GM18511 (cell line): ENCODE results near the gene LSM14A.
"Not testable (repeated sequence)": the region's sequence is repeated elsewhere in the genome, so short reads cannot be mapped to it uniquely, and the experiment has no call there.

ENCODE experiments used
- ATAC-seq: cut with Tn5 transposase; IDR thresholded peaks from one replicate; pipeline ENCODE4 v1.9.1; 2021; ENCODE audit warnings: mild to moderate bottlenecking, moderate library complexity; ENCODE audit not compliant: unreplicated experiment

Gene LSM14A

GRCh38 chr19:34189199-34189916, 17.1 kb downstream of the LSM14A start:
- no peak for ATAC-seq

GRCh38 chr19:34189917-34190425, 17.7 kb downstream of the LSM14A start:
- no peak for ATAC-seq

DNA sequence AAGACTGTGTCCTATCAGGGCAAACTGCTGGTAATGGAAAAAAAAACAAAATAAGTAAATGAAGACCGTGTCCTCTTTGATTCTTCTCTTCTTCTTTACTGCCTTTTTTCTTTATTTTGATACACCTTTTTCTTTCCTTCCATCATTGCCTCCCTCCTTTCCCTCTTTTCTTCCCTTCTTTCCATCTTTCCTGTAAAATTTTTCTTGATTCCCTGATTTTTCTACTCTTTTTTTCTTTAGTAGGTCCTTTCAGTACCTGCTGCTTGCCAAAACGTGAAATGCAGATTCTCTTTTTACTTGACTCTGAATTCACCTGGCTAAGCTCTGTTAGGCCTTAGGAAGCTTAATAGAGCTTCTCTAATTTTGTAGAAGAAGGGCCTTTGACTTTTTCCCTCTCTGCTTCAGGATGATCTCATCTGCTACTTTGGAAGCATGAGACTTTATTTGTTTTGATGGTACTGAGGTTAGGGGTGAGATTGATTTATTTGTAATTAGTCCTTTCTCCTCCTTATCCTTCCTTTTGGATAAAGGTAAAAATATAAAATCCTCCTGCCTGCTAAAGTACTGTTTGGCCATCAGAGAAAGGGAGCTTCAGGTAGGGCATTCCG, 19.2 kb downstream of the LSM14A start:
- ATAC-seq: no peak

GRCh38 chr19:34193439-34193838, 21.1 kb downstream of the LSM14A start:
- no peak for ATAC-seq

DNA sequence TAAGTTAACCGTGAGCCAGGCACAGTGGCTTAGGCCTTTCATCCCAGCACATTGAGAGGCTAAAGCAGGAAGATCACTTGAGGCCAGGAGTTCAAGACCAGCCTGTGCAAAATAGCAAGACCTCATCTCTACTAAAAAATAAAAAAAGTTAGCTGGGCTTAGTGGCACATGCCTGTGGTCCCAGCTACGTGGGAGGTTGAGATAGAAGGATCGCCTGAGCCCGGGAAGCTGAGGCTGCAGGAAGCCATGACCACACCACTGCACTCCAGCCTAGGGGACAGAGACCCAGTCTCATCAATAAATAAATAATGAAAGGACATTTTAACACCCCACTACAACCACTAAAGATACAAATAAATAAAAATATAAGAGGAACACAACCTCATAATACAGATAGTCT, 21.6 kb downstream of the LSM14A start:
- no peak for ATAC-seq

DNA sequence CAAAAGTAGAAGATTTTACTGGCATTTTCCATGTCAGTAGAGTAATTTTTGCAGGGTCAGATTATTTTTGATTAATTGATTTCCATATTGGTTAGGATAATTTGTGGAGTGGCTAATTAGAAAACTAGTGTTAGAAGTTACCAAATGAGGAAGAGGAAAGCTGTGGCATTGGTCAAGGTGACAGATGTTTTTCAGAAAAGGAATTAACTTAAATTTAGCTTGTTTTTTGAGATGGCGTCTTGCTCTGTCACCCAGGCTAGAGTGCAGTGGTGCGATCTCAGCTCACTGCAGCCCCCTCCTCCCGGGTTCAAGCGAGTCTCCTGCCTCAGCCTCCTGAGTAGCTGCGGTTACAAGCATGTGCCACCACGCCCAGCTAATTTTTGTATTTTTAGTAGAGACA, 28.8 kb downstream of the LSM14A start:
- ATAC-seq: no peak

DNA sequence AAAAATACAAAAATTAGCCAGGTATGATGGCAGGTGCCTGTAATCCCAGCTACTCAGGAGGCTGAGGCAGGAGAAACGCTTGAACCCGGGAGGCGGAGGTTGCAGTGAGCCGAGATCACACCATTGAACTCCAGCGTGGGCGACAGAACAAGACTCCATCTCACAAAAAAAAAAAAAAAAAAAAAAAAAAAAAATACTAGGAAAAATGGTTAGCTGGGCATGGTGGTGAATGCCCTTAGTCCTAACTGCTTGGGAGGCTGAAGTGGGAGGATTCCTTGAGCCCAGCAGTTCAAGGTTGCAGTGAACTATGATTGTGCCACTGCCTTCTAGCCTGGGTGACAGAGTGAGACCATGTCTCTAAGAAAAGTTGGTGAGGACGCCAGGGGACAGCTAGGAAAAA, 33.0 kb downstream of the LSM14A start:
- not testable (repeated sequence) for ATAC-seq

GRCh38 chr19:34208291-34208884, 36.1 kb downstream of the LSM14A start:
- ATAC-seq: no peak

DNA sequence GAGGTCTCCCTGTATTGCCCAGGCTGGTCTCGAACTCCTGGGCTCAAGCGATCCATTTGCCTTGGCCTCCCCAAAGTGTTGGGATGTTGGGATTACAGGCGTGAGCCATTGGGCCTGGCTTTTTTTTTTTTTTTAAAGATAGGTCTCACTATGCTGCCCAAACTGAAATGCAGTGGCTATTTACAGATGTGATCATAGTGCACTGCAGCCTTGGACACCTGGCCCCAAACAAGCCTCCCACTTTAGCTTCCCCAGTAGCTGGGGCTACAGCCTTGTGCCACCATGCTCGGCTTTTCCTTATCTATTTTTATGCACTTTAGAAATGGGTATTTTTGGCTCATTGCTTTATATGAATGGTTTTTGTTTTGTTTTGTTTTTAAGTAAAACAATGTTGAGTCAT, 37.4 kb downstream of the LSM14A start:
- ATAC-seq: no peak

DNA sequence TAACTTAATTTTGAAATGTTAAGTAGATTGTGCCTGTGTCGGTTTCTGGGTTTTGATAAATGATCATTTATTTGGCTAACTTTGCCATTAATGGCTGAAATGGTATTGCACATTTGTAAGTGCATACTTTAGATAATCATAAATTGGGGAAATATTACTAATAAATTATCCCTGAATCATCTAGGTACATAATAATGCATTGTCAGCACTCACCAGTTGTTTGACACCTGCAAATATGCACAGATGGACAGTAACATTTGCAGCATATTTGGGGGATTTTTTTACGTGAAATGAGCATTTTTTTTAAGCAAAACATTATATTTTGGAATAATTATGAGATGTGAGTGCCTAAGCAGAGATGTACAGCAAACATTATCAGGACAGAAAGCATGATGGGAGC, 41.0 kb downstream of the LSM14A start:
- ATAC-seq: no peak

- ATAC-seq: no peak
Observed at GRCh38 chr19:34214040-34214439, 41.7 kb downstream of the LSM14A start.

DNA sequence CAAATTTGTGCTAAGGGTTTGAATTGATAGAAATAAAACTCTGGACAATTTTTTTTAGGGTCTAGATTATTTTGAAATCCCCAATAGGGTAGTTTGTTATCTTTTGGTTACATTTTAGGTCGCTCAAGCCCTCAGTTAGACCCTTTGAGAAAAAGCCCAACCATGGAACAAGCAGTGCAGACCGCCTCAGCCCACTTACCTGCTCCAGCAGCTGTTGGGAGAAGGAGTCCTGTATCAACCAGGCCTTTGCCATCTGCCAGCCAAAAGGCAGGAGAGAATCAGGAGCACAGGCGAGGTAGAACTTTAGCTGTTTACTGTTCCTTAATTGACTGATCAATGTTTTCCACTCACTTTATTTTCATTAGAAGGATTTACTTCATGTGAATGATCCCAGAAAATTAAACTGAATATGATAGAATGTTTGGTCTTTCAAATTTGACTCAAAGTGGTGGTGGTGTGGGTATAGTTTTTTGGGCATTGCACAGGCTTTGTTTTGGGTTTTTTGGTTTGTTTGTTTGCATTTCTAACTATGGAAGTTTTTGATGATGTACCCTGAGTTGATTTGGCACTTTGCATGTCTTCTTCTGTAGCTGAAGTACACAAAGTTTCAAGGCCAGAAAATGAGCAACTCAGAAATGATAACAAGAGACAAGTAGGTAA, 42.8 kb downstream of the LSM14A start:
- ATAC-seq: no peak

- ATAC-seq: no peak
Observed at GRCh38 chr19:34215666-34216038, 43.3 kb downstream of the LSM14A start.

DNA sequence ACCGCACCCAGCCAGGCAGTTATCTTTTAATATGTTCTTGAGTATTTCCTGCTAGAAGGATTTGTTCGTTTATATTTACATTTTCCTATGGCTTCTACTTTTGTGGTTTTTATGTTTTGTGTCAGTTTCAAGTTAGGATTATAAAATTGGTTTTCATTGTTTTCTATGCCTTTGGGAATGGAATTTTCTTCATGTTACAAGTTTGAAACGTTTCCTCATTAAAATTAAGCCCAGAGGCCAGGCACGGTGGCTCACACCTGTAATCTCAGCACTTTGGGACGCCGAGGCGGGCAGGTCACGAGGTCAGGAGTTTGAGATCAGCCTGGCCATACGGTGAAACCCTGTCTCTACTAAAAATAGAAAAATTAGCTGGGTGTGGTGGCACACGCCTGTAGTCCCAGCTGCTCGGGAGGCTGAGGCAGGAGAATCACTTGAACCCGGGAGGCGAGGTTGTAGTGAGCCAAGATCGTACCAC, 44.5 kb downstream of the LSM14A start:
- ATAC-seq: not testable (repeated sequence)

DNA sequence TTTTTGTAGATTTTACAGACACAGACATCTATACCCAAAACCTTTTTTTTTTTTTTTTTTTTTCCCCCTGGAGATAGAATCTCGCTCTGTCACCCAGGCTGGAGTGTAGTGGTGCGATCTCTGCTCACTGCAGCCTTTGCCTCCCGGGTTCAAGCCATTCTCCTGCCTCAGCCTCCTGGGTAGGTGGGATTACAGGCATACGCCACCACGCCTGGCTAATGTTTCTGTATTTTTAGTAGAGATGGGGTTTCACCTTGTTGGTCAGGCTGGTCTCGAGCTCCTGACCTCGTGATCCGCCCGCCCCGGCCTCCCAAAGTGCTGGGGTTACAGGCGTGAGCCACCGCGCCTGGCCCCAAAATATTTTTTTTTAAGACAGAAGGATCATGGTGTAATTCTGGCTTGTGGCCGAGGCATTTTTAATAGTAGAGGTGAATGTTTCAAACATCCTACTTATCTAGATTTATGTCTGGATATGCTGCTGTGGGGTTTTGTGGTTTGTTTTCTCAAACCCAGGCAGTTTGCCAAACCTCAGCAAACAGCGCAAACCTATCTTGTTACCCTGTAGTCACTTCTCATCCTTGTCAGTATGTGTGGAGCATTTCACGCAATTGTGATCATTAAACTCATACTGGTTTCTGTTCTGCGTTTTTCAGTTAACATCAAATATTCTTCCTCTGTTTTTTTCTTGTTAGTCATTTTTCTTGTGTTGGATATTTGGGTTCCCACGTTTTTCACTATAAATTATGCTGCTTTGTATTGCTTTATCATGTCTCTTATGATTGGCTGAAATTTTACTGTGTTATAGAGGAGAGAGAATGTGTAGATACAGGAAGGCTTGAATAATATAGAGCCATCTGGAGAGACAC, 45.9 kb downstream of the LSM14A start:
- peak; percentile 85 for ATAC-seq

DNA sequence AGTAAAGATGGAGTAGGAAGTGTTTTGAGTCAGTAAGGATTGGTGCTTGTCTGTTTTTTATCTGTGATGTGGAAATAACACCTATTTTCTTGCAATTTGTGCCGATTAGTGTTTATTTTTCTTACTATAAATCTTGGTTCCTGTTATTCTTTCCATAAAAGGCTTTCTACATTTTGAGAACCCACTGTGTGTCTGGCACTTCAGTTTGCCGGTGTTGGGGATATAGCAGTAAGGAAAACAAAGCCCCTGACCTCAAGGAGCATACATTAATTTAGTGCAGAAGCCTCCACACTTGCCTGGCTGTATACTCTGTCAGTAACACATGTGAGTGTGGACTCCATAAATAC, 46.5 kb downstream of the LSM14A start:
- ATAC-seq: no peak

GRCh38 chr19:34220472-34221063, 48.3 kb downstream of the LSM14A start:
- ATAC-seq: no peak

GRCh38 chr19:34222386-34222785, 50.1 kb downstream of the LSM14A start:
- ATAC-seq: no peak

DNA sequence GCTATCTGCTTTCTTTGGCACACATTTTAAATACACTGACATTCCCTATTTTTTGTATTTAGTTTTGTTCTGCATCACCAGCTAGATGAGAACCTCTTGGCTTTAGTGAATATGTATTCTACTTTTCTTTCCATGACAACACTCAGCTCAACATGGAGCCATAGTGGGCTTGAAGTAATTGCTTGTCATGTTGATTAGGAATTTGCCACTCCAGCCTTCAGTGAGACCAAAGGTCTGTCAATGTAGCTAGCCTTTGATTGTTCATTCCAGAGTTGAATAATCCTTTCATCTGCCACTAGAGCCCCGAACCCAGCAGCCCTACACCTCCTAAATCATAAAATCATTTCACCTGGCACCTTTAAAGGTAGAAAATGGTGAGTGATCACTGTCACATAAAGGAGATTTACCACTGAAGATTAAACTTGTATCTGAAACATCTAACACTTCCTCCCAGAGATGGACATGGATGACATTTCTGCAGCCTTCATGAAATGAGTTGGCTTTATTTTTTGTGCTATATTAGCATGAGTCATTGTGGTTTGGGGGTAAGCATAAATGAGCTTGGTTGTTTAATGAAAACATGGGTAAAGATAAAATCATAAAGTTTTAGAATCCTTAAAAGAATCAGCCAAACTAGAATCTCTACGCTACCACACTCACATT, 52.8 kb downstream of the LSM14A start:
- ATAC-seq: no peak

DNA sequence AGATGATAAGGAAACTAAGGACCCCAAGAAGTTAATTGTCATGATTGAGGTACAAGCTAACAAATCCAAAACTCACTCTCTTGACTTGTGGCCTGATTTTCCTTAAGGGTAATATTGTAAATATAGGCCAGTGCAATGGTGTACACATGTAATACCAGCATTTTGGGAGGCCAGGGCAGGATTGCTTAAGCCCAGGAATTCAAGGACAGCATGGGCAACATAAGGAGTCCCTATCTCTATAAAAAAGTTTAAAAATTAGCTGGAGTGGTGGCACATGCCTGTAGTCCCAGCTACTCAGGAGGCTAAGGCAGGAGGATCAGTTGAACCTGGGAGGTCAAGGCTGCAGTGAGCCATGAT, 53.3 kb downstream of the LSM14A start:
- ATAC-seq: no peak
